ENCODE data around the gene ABR.

GRCh38 chr17:1226308-1226707 is 46.5 kb upstream of the ABR start:
- no peak for TF ChIP-seq CTCF (IDR thresholded peaks at IDR 0.05; ENCODE audit: low read length)
- TF ChIP-seq EZH2 (optimal IDR thresholded peaks at IDR 0.05; ENCODE audit: low read depth, low read length): no peak

All from MM.1S (cell line).